Stimulated activated CD4-positive, alpha-beta T cell treated with anti-CD3 and anti-CD28 coated beads, Interleukin-1b, Interleukin-23, amount 100 ng/mL, for 48 hours (primary cell): ENCODE results near the gene SYT9.

ENCODE experiments used
- DNase-seq: peaks from one replicate; pipeline ENCODE4 v3.0.0-alpha.2; 2020

Gene SYT9

GRCh38 chr11:7435176-7435575 is 183.5 kb downstream of the SYT9 start:
- no peak for DNase-seq

GRCh38 chr11:7436146-7436545 is 184.4 kb downstream of the SYT9 start:
- DNase-seq: no peak

GRCh38 chr11:7436657-7437056 is 185.0 kb downstream of the SYT9 start:
- no peak for DNase-seq

GRCh38 chr11:7437696-7438095 is 186.0 kb downstream of the SYT9 start:
- DNase-seq: no peak

GRCh38 chr11:7439746-7440320 is 188.1 kb downstream of the SYT9 start:
- DNase-seq: no peak

- DNase-seq: peak; percentile 73
Measured at GRCh38 chr11:7442588-7443215, 191.0 kb downstream of the SYT9 start.

GRCh38 chr11:7444091-7444981 is 192.6 kb downstream of the SYT9 start:
- no peak for DNase-seq

- no peak for DNase-seq
Measured at GRCh38 chr11:7445564-7445963, 193.9 kb downstream of the SYT9 start.

GRCh38 chr11:7448201-7448600 is 196.5 kb downstream of the SYT9 start:
- no peak for DNase-seq

GRCh38 chr11:7449211-7449840 is 197.6 kb downstream of the SYT9 start:
- no peak for DNase-seq

GRCh38 chr11:7449841-7450214 is 198.1 kb downstream of the SYT9 start:
- DNase-seq: no peak

- DNase-seq: no peak
Measured at GRCh38 chr11:7450836-7451235, 199.1 kb downstream of the SYT9 start.

- DNase-seq: no peak
Measured at GRCh38 chr11:7451520-7451919, 199.8 kb downstream of the SYT9 start.

- no peak for DNase-seq
Measured at GRCh38 chr11:7451952-7452494, 200.3 kb downstream of the SYT9 start.

- no peak for DNase-seq
Measured at GRCh38 chr11:7454854-7455253, 203.2 kb downstream of the SYT9 start.

- no peak for DNase-seq
Measured at GRCh38 chr11:7457211-7457610, 205.5 kb downstream of the SYT9 start.

- DNase-seq: no peak
Measured at GRCh38 chr11:7462706-7463105, 211.0 kb downstream of the SYT9 start.

- DNase-seq: no peak
Measured at GRCh38 chr11:7467652-7468051, 215.9 kb downstream of the SYT9 start.

GRCh38 chr11:7469351-7469865 is 217.7 kb downstream of the SYT9 start:
- DNase-seq: no peak

GRCh38 chr11:7471071-7471470 is 219.4 kb downstream of the SYT9 start:
- no peak for DNase-seq

- no peak for DNase-seq
Measured at GRCh38 chr11:7473717-7474116, 222.0 kb downstream of the SYT9 start.

GRCh38 chr11:7480113-7480512 is 228.4 kb downstream of the SYT9 start:
- DNase-seq: no peak

GRCh38 chr11:7484131-7484530 is 232.4 kb downstream of the SYT9 start:
- DNase-seq: no peak
